Adrenal gland (tissue), 12 donors: ENCODE measurements around the gene ACTL6B. TPM values are rescaled to one million over a fixed set of nuclear protein-coding genes. Genes with fewer than 3 reads are reported as not detected.
A peak's percentile ranks its signal among the peaks of the same experiment; 100 is the strongest.

Experiments used
- DNase-seq, 7 donors: peaks; one replicate each; pipeline ENCODE4 v3.0.0-alpha.2; 2019 to 2020
- H3K27ac ChIP-seq, 5 donors: fragments of 200-600 bp; sonication (generic) in 4 of 5; 1 replicate in 3 of 5; 2 replicates in 2 of 5; pipeline versions ENCODE4 v1.5.1 to v1.8.0; 2016 to 2020; ENCODE audit warnings: mild to moderate bottlenecking in 1 of 5
- H3K27me3 ChIP-seq: fragments of 200-600 bp; 2 replicates; pipeline ENCODE4 v1.8.0; 2021
- H3K36me3 ChIP-seq, 2 donors: fragments of 200-600 bp; replicated peaks in 1 of 2; 1 replicate in 1 of 2; 2 replicates in 1 of 2; pipeline versions ENCODE4 v1.5.1 to v1.8.0; 2018 to 2022
- H3K4me1 ChIP-seq, 2 donors: fragments of 200-600 bp; replicated peaks in 1 of 2; 1 replicate in 1 of 2; 2 replicates in 1 of 2; pipeline versions ENCODE4 v1.5.1 to v1.8.0; 2018 to 2021
- H3K4me3 ChIP-seq, 4 donors: fragments of 200-600 bp; sonication (generic) in 3 of 4; one replicate each; pipeline ENCODE4 v1.5.1; 2016 to 2018
- H3K9me3 ChIP-seq, 3 donors: fragments of 200-600 bp; sonication (generic) in 1 of 3; replicated peaks in 1 of 3; 1 replicate in 2 of 3; 2 replicates in 1 of 3; pipeline versions ENCODE4 v1.5.1 to v1.8.0; 2016 to 2021
- CTCF ChIP-seq, 6 experiments: fragments of 450-650 bp in 4 of 6; fragments of 200-600 bp in 2 of 6; sonication (generic) in 1 of 6; IDR thresholded peaks; 1 replicate in 5 of 6; 2 replicates in 1 of 6; pipeline versions ENCODE4 v1.5.1 to v1.8.0; 2016 to 2021; ENCODE audit warnings: antibody characterized with exemption in 6 of 6, mild to moderate bottlenecking in 2 of 6, moderate library complexity in 1 of 6
- POLR2A ChIP-seq, 2 donors: fragments of 450-650 bp; IDR thresholded peaks; one replicate each; pipeline ENCODE4 v1.6.1; 2017; ENCODE audit warnings: antibody characterized with exemption in 2 of 2, mild to moderate bottlenecking in 2 of 2, moderate library complexity in 1 of 2
- WGBS, 4 donors: extraction: QIAGEN DNeasy Blood & Tissue Kit in 2 of 4; methylation state at CpG; one replicate each; pipeline versions ENCODE4 v1.1.5 to v1.1.7; 2013 to 2017; 5-methylcytosine and 5-hydroxymethylcytosine counted together
- intact Hi-C, 2 donors: fragments of 100-400 bp; cut with DNase I; formaldehyde crosslinking; loops; one replicate each; pipeline versions ENCODE4 v1.14.1 to v1.15.0; 2022 to 2023
- polyA plus RNA-seq, 3 donors: library from polyadenylated mRNA; stranded (reverse); fragments of 200-250 nt in 2 of 3; fragments of 350-450 nt in 1 of 3; fragmentation: Illumina TruSeq in 1 of 3; extraction: RNeasy Lipid Tissue Mini Kit (QIAGEN cat#74804) in 1 of 3; gene quantifications; one replicate each; pipeline ENCODE4 v1.2.3, GENCODE V29; 2013 to 2014
- total RNA-seq, 9 donors: library from RNA; depleted of rRNA in 4 of 9; stranded (reverse); fragments of >200 nt in 4 of 9; fragments of 120-200 nt in 1 of 9; fragmentation: NEBNext Ultra II Directional in 1 of 9; extraction: Animal tissue kit (Norgen Biotek cat#: 25700) in 1 of 9; gene quantifications; one replicate each; pipeline versions ENCODE4 v1.1.0 to v1.2.4, GENCODE V29; 2013 to 2023
- donor health status: healthy with polysubstance abuse.
- donor health status: Bipolar disorder and iron deficiency.
- donor health status: DM: yes; HTN: yes; CAD: no.
- donor health status: DM: no; HTN: no; CAD: no.
- donor health status: DM: no; HTN: no; CAD: no.
- donor health status: DM: yes; HTN: yes; CAD: no.

The ACTL6B gene
- total and polyA plus RNA-seq, 12 donors = 0.64 to 5.1 (median 2.4) TPM; not detected in 5

GRCh38 chr7:100691676-100692577, 35.7 kb upstream of the ACTL6B start:
- H3K4me3 ChIP-seq = peak overlapping the region in 1 of 4 donors; percentile 94

GRCh38 chr7:100689230-100690135, 33.2 kb upstream of the ACTL6B start:
- WGBS, 4 donors = 75 to 82% (median 79%) methylated on average over 16 to 18 of the region's 18 CpGs
- intact Hi-C loops = loop anchor here in 1 of 2 donors (5.0 kb wide), 2 partner anchors 117 to 222 kb away; partner anchors contain the start of gene SAP25
- H3K4me1 ChIP-seq = peaks cover 19 to 63% of the 10 kb centered on the region in 2 donors
- H3K27me3 ChIP-seq = no peaks in the 10 kb centered on the region
- TF ChIP-seq CTCF (IDR thresholded peaks at IDR 0.05) (no peak), POLR2A (IDR thresholded peaks at IDR 0.05) (no peak)
- H3K36me3 ChIP-seq = peaks cover 0 to 43% of the 10 kb centered on the region in 2 donors
- H3K27ac ChIP-seq = peak overlapping the region in 2 of 5 donors; percentile 44 to 69
- no peak overlapping the region for H3K4me3 ChIP-seq
- no peaks in the 10 kb centered on the region for H3K9me3 ChIP-seq
- peak in 2 of 7 donors; percentile 23 for DNase-seq

More at GRCh38 chr7:100691676-100692577, 35.7 kb upstream of the ACTL6B start:
- 21 to 31% (median 29%) methylated on average over 28 of the region's 28 CpGs for WGBS, 4 donors
- TF ChIP-seq CTCF (IDR thresholded peaks at IDR 0.05) (peak; percentile 84 to 93 (median 87)), POLR2A (IDR thresholded peaks at IDR 0.05) (no peak)
- H3K27me3 ChIP-seq = no peaks in the 10 kb centered on the region
- H3K4me1 ChIP-seq = peaks cover 19 to 67% of the 10 kb centered on the region in 2 donors
- peak; percentile 76 to 88 (median 83) for DNase-seq
- intact Hi-C loops = no loop called here
- no peaks in the 10 kb centered on the region for H3K9me3 ChIP-seq
- peak overlapping the region in 2 of 5 donors; percentile 4 to 46 for H3K27ac ChIP-seq
- H3K36me3 ChIP-seq = peaks cover 0 to 18% of the 10 kb centered on the region in 2 donors

- H3K4me3 ChIP-seq = no peak overlapping the region
- 72 to 78% (median 73%) methylated on average over 16 of the region's 16 CpGs for WGBS, 4 donors
- intact Hi-C loops = loop anchor here in 1 of 2 donors (5.0 kb wide), 2 partner anchors 116 to 221 kb away; partner anchors contain the start of gene SAP25
- TF ChIP-seq POLR2A (IDR thresholded peaks at IDR 0.05) = no peak
- no peak for TF ChIP-seq CTCF (IDR thresholded peaks at IDR 0.05)
- peaks cover 0 to 54% of the 10 kb centered on the region in 2 donors for H3K36me3 ChIP-seq
- H3K27me3 ChIP-seq = no peaks in the 10 kb centered on the region
- DNase-seq = peak in 1 of 7 donors; percentile 9
- no peaks in the 10 kb centered on the region for H3K9me3 ChIP-seq
- H3K4me1 ChIP-seq = peaks cover 19 to 62% of the 10 kb centered on the region in 2 donors
- H3K27ac ChIP-seq = peak overlapping the region in 3 of 5 donors; percentile 51 to 71 (median 69)
These were observed 32.1 kb upstream of the ACTL6B start for GRCh38 chr7:100688326-100688860.
